Measurements from ENCODE around the gene RAB6B. TPM values are rescaled to one million over a fixed set of nuclear protein-coding genes. Genes with fewer than 3 reads are reported as not detected.

RAB6B gene
- total and polyA plus RNA-seq, 2 of the 4 experiments (the other 2 are of a cell fraction): 0.18 to 1.2 TPM

DNA sequence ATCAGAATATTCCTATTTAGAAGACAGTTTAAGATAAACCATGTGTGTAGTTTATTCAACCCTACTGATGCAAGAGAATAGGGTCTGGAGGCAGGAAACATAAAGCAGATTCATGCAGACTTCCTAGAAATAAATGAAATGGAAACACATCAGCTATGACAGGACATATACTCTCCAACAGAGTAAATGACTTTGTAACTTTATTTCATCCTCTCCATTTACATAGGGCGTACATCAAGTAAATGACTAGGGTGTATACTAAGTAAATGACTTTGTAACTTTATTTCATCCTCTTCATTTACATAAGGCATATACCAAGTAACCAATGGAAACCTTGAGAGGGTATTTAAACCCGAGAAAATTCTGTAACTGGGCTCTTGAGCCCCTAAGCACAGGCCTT, 107.7 kb downstream of the RAB6B start:
- Histone ChIP-seq H2BK20ac (ENCODE audit: low read depth, low read length) (no peak overlapping the region), H3K9ac (ENCODE audit: low read depth, low read length) (no peak overlapping the region), H4K5ac (ENCODE audit: low read depth, low read length) (no peak overlapping the region), H2BK15ac (ENCODE audit: low read depth, low read length) (no peak overlapping the region), H3K4me1 (ENCODE audit: control insufficient read depth, insufficient read depth, low read length) (no peaks in the 10 kb centered on the region), H3K23ac (ENCODE audit: low read depth, low read length) (no peak overlapping the region), H2AK5ac (ENCODE audit: low read depth, low read length) (no peak overlapping the region), H3K4ac (ENCODE audit: low read depth, low read length) (no peak overlapping the region), H3K4me3 (ENCODE audit: insufficient read depth, low read depth, low read length) (no peak overlapping the region), H2AK9ac (replicated peaks; ENCODE audit: low read depth, low read length, poor library complexity) (no peak overlapping the region), H4K91ac (ENCODE audit: insufficient read depth, low read depth, low read length) (no peak overlapping the region), H3K9me3 (ENCODE audit: control insufficient read depth, insufficient read depth, low read length) (peaks cover 5% of the 10 kb centered on the region), H4K20me1 (ENCODE audit: insufficient read depth, low read length) (no peaks in the 10 kb centered on the region), H3K9me1 (ENCODE audit: insufficient read depth, low read length) (no peaks in the 10 kb centered on the region), H2AFZ (replicated peaks; ENCODE audit: low read length, poor library complexity) (no peak overlapping the region), H3K18ac (ENCODE audit: low read depth, low read length) (no peak overlapping the region), H3K27me3 (ENCODE audit: control insufficient read depth, insufficient read depth, low read length) (peaks cover 2% of the 10 kb centered on the region; the same call in 1 of the 2 replicates), H3K14ac (replicated peaks; ENCODE audit: low read depth, low read length) (no peak overlapping the region), H2BK5ac (ENCODE audit: low read depth, low read length, poor library complexity, severe bottlenecking) (no peak overlapping the region), H3K79me1 (ENCODE audit: low read depth in 1 of 2, low read length in 2 of 2) (no peaks in the 10 kb centered on the region), H3K4me2 (ENCODE audit: low read depth, low read length) (no peak overlapping the region), H3K36me3 (ENCODE audit: control insufficient read depth, insufficient read depth, low read length) (no peaks in the 10 kb centered on the region), H4K8ac (ENCODE audit: low read depth in 2 of 2, low read length in 2 of 2) (no peak overlapping the region), H3K27ac (ENCODE audit: insufficient read depth, low read length) (no peak overlapping the region), H3K56ac (ENCODE audit: extremely low read depth, insufficient read depth, low read length) (no peak overlapping the region), H2BK120ac (ENCODE audit: low read depth, low read length) (no peak overlapping the region)
- dilution Hi-C loops (cut with HindIII; ENCODE audit: low sequenced_read_pairs, unreplicated experiment): no loop called here
- BruUV-seq (replicated peaks): no TSS peak
- in situ Hi-C loops (cut with MboI; ENCODE audit: low sequenced_read_pairs): no loop called here
- ATAC-seq (ENCODE audit: low read depth) (no peak), DNase-seq (no peak)
- TF ChIP-seq RCOR1 (IDR thresholded peaks at IDR 0.05; ENCODE audit: insufficient replicate concordance, low read length) (no peak), CEBPB (IDR thresholded peaks at IDR 0.05; ENCODE audit: low read depth, low read length) (no peak), CHD1 (IDR thresholded peaks at IDR 0.05; ENCODE audit: low read depth, low read length) (no peak), RAD21 (IDR thresholded peaks at IDR 0.05; ENCODE audit: low read length) (no peak), MAZ (IDR thresholded peaks at IDR 0.05; ENCODE audit: borderline replicate concordance, low read depth, low read length) (no peak), RFX5 (IDR thresholded peaks at IDR 0.05; ENCODE audit: low read depth, low read length) (no peak), FOS (IDR thresholded peaks at IDR 0.05; ENCODE audit: low read depth, low read length) (no peak), MAFK (IDR thresholded peaks at IDR 0.05; ENCODE audit: low read depth, low read length) (no peak)
- TF ChIP-seq, protein P1, sequence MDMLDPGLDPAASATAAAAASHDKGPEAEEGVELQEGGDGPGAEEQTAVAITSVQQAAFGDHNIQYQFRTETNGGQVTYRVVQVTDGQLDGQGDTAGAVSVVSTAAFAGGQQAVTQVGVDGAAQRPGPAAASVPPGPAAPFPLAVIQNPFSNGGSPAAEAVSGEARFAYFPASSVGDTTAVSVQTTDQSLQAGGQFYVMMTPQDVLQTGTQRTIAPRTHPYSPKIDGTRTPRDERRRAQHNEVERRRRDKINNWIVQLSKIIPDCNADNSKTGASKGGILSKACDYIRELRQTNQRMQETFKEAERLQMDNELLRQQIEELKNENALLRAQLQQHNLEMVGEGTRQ (IDR thresholded peaks at IDR 0.05; ENCODE audit: low read depth, low read length): no peak
- TF ChIP-seq, protein P2, sequence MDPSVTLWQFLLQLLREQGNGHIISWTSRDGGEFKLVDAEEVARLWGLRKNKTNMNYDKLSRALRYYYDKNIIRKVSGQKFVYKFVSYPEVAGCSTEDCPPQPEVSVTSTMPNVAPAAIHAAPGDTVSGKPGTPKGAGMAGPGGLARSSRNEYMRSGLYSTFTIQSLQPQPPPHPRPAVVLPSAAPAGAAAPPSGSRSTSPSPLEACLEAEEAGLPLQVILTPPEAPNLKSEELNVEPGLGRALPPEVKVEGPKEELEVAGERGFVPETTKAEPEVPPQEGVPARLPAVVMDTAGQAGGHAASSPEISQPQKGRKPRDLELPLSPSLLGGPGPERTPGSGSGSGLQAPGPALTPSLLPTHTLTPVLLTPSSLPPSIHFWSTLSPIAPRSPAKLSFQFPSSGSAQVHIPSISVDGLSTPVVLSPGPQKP (IDR thresholded peaks at IDR 0.05; ENCODE audit: borderline replicate concordance, low read depth, low read length): no peak
- POLR2A ChIA-PET (ENCODE audit: unreplicated experiment): no interaction called here
- CTCF ChIA-PET: no interaction called here
- no CpG with 5 or more reads among the region's 2 CpGs for WGBS, 2 experiments (ENCODE audit: extremely low coverage in 2 of 2, insufficient read length in 1 of 2)
- intact Hi-C loops (cut with micrococcal nuclease): no loop called here
